AML-193 (cell line): ENCODE measurements around the gene FAAP24.
"Not testable (repeated sequence)": the region's sequence is repeated elsewhere in the genome, so short reads cannot be mapped to it uniquely, and the experiment has no call there.

Experiments
- DNase-seq, 2 experiments: peaks; one replicate each; lab custom pipeline; 2025; lab: John Stamatoyannopoulos, UW

Gene FAAP24

GRCh38 chr19:32998722-32999121 lies 26.7 kb downstream of the FAAP24 start:
- no peak for DNase-seq

- no peak for DNase-seq
These were observed 28.5 kb downstream of the FAAP24 start for GRCh38 chr19:33000510-33000909.

GRCh38 chr19:33000910-33001309 lies 28.9 kb downstream of the FAAP24 start:
- DNase-seq = no peak

GRCh38 chr19:33002126-33002865 lies 30.3 kb downstream of the FAAP24 start:
- not testable (repeated sequence) for DNase-seq

GRCh38 chr19:33003424-33004024 lies 31.5 kb downstream of the FAAP24 start:
- not testable (repeated sequence) for DNase-seq

- DNase-seq = no peak
These were observed 33.4 kb downstream of the FAAP24 start for GRCh38 chr19:33005440-33005839.

GRCh38 chr19:33008738-33009137 lies 36.7 kb downstream of the FAAP24 start:
- no peak for DNase-seq

- not testable (repeated sequence) for DNase-seq
These were observed 38.8 kb downstream of the FAAP24 start for GRCh38 chr19:33010891-33011290.

- no peak for DNase-seq
These were observed 50.6 kb downstream of the FAAP24 start for GRCh38 chr19:33022472-33023116.

GRCh38 chr19:33024398-33024797 lies 52.4 kb downstream of the FAAP24 start:
- DNase-seq = no peak

- DNase-seq = not testable (repeated sequence)
These were observed 53.6 kb downstream of the FAAP24 start for GRCh38 chr19:33025468-33026238.

- DNase-seq = not testable (repeated sequence)
These were observed 54.6 kb downstream of the FAAP24 start for GRCh38 chr19:33026602-33027001.
